NCI-H345 treated with DMSO at 0.1 percent for 48 hours (cell line): ENCODE measurements around the gene PITPNC1.
"Not testable (repeated sequence)": the region's sequence is repeated elsewhere in the genome, so short reads cannot be mapped to it uniquely, and the experiment has no call there.

Source experiments
- DNase-seq: peaks from one replicate; lab custom pipeline; 2025; ENCODE audit not compliant: unreplicated experiment; lab: John Stamatoyannopoulos, UW

PITPNC1 gene

DNA sequence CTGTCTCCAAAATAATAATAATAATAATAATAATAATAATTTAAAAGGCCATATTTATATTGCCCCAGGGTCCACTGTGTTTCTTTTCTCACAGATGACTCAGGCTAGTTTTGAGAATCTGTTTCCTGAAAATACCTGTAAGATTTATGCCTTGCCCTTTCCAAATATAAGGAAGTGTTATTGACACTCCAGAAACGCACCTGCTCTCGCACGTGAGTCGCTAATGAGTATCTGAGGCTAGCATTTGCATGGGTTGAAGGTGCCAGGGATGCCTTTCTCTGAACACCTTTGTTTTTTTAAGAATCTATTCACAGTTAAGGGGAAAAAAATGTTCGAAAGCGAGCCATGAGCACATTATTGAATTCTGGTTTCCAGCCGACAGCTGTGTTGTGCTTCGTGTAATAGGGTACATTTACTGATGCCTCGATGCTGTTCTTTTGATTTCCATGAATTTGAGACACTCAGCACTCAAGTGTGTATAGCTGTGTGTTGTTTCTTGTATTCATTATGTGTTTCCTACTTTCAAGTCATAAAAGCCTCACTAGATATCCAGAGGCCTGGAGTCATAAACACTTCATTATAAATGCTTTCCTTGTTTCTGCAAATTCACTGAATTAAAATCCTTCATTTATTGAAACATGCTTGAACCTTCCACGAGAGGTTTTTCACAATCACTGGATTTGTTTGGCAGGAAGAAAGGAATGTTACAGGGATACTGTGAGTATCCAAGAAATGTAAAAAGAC lies 295.7 kb downstream of the PITPNC1 start:
- DNase-seq: no peak

DNA sequence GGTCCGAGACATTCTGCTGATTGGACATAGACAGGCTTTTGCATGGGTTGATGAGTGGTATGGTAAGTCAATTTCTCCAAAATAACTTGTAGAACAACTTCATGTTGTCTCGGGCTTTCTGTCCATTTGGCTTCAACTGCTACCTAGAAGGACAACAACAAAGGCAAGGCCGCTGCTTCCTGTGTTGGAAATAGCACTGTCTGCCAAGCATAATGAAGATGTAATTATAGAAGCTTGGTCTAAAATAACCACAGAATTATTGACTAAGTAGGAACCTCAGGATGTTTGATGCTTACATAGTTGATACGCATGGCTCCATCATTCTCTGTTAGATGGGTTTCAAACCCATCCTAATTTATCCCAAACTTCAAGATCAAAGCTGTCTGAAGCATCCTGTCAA lies 298.4 kb downstream of the PITPNC1 start:
- no peak for DNase-seq

DNA sequence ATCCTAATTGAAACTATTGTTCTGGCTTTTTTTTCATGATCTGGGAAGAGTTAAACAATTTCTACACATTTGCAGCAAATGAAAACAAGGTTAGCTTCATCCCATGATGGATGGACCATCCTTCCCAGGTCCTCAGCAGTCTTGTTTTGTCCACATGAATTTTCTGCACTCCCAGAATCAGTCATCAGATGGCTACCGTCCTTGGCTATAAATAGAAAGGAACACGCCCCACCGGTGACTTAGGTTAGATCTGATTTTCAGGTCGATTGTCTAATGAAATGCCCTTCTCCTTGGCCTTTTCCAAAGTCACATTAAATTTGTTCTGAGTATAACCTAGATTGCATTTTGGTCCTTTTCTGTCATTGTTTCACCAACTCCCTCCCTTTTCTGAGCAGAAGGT lies 299.2 kb downstream of the PITPNC1 start:
- DNase-seq: no peak

DNA sequence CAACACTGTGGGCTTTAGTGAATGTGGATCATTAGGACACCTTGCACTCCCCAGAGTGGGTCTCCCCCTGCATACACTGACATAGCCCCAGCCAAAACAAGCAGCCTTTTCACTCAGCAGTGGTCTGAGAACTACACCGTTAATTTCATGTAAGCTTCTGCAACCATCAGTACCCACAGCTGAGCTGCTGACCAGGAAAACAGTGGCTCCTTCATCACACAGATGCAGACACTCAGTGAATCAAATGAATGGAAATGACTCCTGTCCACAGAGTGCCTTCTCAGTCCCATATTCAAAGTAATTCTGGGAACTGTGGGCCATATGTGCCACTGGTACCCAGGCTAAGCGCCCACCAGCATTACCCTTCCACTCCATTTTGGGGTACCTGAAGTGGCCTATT lies 301.3 kb downstream of the PITPNC1 start:
- DNase-seq: no peak

DNA sequence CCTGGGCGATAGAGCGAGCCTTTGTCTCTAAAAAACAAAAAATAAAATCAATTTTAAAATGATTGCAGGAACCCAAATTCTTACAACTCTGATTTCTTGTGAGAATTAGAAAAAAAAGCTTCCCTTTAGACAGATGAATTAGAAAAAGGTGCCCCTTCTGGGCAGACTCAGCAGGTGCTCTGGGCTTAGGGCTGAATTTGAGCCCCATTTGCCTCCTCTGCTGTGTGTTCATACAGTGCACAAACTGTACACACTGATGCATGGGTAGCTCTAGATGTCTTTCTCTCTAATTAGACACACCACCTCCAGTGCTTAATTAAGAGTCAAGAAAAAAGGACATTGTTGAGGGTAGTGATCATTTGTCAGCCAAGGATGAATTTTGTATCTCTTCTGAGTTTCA lies 302.1 kb downstream of the PITPNC1 start:
- no peak for DNase-seq

DNA sequence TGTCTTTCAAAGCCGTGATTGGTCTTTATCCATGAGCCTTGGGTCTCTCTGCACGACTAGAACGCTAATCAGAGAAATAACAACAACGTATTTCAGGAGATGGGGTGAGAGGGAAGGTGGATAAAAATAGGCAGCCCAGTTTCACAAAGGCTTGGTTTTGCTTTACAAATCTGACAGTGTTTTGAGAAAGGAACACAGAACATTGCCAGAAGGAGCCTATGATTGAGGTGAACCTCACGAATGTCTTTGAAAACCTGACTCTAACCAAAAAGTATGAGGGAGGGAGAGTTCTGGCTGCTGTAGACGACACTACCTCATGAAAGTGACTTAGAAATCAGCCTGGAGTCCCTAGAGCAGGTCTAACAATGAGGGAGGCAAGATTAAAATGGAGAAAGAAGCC lies 302.6 kb downstream of the PITPNC1 start:
- no peak for DNase-seq

DNA sequence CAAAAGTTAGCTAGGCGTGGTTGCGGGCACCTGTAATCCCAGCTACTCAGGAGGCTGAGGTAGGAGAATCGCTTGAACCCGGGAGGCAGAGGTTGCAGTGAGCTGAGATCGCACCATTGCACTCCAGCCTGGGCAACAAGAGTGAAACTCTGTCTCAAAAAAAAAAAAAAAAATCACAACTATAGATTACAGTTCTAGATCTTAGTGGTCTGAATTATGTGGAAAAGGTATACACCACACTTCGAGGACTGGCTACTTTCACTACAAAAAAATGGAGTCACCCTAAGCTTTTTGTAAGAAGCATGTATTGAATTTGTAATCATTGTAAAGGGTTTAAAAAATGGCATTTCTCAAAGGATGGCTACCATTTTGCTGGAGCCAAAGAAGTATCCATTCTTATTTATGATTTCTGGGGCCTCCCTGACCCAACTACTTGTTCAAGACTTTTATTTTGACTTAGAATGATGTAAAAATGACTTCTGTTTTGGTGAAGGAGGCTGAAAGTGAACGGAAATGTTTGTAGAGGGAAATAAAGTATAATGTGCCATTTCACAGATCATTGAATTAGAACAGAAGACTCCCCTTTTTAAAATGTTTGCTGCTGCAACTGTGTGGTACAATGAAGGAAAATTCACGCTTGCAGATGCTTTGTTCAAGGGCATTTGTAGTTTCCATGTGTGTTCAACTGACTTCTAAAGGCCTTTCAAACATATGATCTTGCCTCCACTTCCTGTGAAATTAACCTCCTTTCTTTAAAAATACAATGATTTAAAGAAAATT lies 303.6 kb downstream of the PITPNC1 start:
- no peak for DNase-seq

DNA sequence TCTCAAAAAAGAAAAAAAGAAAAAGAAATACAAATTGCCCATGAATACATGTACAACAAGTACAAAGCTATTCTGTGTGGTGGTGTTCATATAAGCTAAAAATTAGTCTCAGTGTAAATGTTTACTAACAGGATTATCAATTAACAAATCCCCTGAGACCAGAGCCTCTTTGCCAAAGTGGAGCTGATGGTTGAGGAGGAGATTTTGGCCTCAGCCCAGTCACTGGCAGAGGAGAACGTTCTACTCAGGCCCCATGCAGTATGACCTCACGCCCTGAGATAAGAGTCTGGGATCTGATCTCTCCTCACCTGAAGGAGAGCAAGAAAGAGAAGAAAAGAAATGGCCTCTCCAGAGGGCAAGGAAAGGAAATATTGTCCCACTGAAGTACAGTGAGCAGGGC lies 305.1 kb downstream of the PITPNC1 start:
- DNase-seq: no peak

DNA sequence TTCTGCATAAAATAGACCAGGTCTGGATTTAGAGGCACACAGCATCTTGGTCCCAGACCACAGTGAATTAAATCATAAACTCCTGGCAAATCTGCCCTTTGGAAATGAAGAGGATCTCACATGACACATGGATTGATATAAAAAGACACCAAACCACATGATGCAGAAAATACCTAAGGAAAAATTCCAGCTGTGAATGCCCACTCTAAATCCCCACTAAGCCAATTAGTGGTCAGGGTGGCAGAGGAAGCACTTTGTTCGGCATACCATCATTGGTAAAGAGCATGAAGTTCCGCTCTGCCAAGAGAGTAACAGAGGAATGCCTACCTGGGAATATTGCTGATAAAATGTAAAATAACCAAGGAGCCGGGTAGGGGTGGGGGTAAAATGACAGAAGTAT lies 308.3 kb downstream of the PITPNC1 start:
- DNase-seq: no peak

DNA sequence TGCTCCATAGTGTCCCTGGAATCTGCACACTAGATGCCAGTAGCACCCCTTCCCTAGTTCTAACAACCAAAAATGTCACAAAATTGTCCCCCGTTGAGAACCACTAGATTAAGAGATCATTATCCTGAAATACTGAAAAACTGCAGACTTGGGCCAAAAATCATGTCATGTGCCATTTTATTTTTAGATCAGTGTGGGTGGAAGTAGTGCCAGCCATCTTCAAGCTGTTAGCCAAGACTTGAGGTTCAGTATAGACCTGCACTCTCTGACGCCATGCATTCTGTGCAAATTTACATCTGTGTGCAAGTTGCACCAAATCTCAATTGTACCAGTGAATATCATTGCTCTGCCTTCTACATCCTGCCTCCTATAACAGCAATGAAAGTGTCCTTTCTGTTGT lies 309.2 kb downstream of the PITPNC1 start:
- no peak for DNase-seq

DNA sequence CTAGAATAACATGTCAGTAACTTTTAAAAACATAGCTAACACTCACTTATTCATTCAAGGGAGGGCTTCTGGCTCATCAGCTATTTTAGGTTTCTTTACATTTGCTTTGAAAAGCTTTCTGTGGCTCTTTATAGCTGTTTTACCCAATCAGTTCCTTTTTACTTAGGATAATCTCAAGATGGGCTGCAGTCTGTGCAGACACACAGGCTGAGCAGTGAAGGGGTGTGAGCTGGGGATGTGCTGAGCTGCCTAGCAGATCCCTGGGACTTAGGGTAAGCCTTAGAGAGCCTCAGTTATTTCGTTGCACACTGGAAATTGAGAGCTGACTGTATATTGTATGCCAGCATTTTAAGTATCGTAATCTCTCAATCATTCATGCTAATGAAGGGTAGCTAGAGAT lies 310.4 kb downstream of the PITPNC1 start:
- DNase-seq: no peak

DNA sequence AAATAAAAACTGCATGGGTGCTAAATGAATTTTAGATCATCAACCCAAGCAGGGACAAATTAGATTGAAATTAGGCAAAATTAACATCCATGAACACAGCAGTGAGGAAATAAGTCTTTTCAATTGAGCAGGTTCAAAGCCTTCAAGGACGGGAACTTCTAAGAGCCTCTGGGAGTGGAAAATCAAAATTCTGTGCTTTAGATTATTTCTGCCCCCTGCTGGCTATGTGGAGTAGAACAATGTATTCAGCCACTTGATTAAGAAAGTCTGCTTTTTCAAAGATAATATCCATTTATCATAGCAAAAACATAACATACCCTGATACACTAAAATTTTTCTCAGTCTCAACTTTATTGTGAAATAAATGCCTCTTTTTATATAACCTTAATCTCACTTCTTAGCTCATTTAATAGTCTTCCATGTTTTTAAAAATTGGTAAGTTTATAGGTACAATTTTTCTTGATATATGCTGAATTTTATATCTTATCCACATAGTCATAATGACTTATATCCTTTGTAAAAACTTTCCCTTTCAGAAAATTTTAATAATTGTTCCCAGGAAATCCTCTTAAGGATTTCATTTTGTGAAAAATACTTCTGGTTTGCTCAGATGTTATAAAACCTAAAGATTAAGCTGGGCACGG lies 312.6 kb downstream of the PITPNC1 start:
- peak; percentile 75 for DNase-seq

DNA sequence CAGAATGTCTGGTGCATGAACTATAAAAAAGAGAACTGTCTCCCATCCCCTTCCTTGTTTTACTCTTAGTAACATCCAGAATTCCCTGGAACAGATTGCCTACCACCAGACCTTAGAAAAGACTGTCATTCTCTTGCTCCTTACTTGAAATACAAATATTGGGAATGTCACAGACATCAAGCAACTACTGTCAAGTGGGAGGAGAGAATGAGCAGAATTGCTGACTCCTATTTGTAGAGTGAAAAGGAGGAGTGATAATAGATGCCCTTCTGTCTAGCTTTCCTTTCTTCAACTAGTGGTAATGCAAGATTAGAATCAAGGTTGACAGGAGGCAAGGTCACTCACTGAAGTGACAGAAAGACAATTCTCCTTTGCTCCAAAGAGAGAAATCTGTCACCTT lies 316.7 kb downstream of the PITPNC1 start:
- no peak for DNase-seq

DNA sequence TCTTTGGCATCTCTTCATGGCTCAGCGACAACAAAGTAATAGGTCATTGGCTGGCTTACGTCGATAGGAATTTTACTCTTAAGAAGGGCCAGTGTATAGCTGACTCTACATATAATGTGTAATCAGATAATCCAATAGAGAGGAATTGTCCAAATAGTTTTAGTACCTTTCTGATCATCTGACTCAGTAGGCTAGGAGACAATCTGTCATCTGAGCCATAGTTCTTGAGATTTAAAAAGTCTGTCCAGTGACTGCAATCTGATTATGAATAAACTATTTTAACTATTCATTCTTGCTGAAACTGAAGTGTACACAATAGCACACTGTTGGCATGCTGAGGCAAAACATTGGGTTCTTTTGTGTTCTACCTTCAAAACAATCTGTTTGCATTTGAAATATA lies 319.3 kb downstream of the PITPNC1 start:
- DNase-seq: no peak

DNA sequence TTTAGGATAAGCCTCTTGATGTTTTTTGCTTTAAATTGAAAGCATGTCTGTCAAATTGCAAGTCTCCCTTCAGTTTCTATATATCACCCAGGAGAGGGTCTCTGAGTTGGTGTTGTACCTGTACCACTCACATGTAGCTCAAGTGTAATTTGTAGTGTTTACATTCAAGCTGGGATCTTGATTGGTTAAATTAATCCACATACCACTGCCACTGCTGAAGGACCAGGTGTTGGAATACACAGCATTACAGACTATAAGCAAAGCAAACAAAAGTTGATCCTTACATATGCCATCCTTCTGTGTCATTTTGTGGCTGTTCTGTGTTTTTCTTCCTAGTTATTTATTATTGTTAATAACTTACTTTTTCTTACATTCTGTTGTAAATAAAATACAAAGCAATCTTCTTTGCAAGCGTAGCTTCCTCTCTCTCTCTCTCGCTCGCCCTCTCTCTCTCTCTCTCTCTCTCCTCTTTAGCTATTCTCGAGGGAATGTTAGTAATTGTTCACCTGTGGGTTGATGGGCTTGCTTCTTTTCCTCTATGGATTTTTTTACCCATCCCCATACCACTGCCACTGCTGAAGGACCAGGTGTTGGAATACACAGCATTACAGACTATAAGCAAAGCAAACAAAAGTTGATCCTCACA lies 319.9 kb downstream of the PITPNC1 start:
- peak; percentile 64 for DNase-seq

DNA sequence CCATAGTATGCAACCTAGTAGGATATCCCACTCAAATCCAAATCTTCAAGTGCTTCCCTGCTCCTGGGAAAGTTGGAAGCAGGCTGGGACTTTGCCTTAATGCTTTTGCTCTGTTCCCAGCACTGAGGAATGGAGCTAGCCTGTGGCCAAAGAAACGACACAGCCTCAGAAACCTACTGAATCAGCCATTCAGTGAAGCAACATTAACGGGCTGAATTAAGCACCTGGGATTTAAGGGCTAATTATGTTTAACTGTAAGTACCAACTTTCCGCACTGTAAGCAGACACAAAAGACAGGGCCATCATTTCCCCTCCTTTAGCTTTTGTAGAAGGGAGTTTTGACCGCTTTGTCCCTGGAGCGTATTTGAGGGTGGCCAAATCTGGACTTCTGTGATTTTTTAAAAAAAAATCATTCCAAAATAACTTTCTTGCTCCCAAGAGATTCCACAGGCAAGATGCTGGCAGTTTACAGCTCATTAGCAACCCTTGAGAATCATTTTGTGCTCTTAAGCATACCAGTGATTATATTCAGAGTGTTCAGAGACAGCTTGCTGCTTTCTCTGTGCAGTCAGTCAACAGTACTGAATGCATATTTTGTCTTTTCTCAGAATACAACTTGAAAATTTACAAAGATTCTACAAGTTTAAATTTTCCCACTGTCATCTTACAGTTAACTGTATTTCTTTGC lies 323.1 kb downstream of the PITPNC1 start:
- DNase-seq: no peak

DNA sequence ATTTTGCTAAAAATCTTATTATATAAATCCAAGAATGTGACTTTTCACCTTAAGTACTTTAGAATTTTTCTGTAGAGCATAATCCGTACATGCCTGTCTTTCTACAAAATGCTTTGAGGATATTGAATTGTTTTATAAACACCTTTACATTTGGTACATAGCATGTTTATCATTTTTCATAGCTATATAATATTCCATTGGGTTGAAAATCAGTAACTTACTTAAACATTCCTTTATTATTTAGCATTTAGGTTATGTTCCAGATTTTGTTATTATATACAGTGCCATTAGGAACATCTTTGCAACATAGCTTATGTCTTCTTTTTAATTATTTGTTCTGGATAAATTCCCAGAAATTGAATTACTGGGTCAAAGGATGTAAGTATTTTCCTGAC lies 323.6 kb downstream of the PITPNC1 start:
- DNase-seq: no peak

DNA sequence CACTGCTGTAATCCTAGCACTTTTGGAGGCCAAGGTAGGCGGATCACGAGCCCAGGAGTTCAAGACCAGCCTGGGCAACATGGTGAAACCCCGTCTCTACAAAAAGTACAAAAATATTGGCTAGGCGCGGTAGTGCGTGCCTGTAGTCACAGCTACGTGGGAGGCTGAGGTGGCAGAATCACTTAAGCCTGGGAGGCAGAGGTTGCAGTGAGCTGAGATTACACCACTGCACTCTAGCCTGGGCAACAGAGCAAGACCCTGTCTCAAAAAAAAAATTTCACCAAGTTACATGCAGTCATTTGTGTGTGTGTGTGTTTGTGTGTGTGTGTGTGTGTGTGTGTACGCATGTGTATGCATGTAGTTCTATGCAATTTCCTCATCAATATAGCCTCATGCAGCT lies 325.8 kb downstream of the PITPNC1 start:
- not testable (repeated sequence) for DNase-seq

DNA sequence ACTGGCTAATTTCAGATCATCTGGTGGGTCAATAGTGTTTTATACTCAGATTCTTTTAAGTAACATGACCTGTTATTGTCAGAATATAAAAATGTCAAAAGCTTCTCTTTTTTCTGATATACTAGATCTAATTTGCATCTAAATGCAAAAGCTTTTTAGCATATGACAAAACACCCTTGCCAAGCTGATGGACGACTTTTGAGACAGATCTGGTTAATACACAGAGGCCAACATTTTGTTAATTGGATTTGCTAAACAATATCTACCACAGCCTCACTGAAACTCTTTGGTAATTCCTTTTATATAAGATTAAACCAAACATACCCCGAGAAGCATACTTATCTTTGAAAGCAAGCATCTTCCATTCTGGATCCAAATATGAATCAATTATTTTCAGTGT lies 330.4 kb downstream of the PITPNC1 start:
- no peak for DNase-seq

DNA sequence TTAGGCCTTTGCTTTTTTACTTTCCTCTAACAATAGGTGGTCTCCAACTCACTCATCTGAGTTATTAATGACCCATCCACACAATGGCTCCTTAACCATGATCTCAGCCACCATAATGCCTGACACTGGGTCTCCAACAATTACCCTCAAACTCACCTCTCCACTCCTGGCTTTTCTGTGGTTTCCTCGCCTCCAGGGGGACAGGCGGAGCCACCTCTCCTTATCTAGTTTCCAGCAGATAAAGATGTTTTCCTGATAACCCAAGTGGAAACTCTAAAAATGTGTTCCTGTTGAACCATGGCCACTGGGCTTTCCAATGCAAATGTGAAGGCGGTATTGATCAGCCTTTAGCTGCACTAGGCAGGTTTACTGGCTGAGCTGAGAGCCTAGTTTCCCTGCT lies 331.3 kb downstream of the PITPNC1 start:
- no peak for DNase-seq

DNA sequence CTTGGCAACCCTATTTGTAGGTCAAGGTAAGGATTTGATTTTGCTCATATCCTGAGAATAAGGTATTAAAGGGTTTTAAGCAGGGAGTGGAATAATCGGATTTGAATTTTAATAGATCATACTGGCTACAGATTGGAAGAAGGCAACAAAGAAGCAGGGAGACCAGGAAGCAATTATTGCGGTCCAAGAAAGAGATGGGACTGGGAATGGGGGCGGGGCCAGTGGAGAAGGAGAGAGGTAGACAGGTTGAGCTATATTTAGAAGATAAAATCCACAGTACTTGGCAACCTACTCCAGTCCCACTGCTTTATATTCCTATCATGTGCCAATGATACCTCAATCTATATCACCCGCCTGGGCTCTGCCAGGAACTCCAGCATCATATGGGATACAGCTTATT lies 334.8 kb downstream of the PITPNC1 start:
- DNase-seq: no peak
